Measurements from ENCODE around the gene DIS3L2. TPM values are rescaled to one million over a fixed set of nuclear protein-coding genes. Genes with fewer than 3 reads are reported as not detected.
"Not testable (repeated sequence)": the region's sequence is repeated elsewhere in the genome, so short reads cannot be mapped to it uniquely, and the experiment has no call there.

The DIS3L2 gene
- total RNA-seq, 4 donors from 2014 or later, result 10.3 to 63.9 (median 29.7) TPM

GRCh38 chr2:232382331-232383225 lies 421.1 kb downstream of the DIS3L2 start:
- Histone ChIP-seq H3K9me3 (no peaks in the 10 kb centered on the region), H3K27ac (no peak overlapping the region), H3K36me3 (no peaks in the 10 kb centered on the region), H3K4me3 (no peak overlapping the region), H3K27me3 (peaks cover 0 to 22% of the 10 kb centered on the region in 2 donors), H3K4me1 (peaks cover 0 to under 1% of the 10 kb centered on the region in 2 donors)
- DNase-seq, result no peak
- TF ChIP-seq POLR2A (IDR thresholded peaks at IDR 0.05) (no peak), CTCF (IDR thresholded peaks at IDR 0.05) (no peak)
- intact Hi-C loops (cut with DNase I; ENCODE audit: low total_unique reads), result no loop called here

GRCh38 chr2:232384466-232384865 lies 423.0 kb downstream of the DIS3L2 start:
- H3K4me3 ChIP-seq, result no peak overlapping the region
- H3K36me3 ChIP-seq, result no peaks in the 10 kb centered on the region
- intact Hi-C loops (cut with DNase I; ENCODE audit: low total_unique reads), result no loop called here
- peaks cover 0 to 5% of the 10 kb centered on the region in 2 donors for H3K4me1 ChIP-seq
- no peaks in the 10 kb centered on the region for H3K9me3 ChIP-seq
- H3K27me3 ChIP-seq, result peaks cover 0 to 26% of the 10 kb centered on the region in 2 donors
- H3K27ac ChIP-seq, result no peak overlapping the region
- DNase-seq, result no peak
- TF ChIP-seq POLR2A (IDR thresholded peaks at IDR 0.05), result no peak
- no peak for TF ChIP-seq CTCF (IDR thresholded peaks at IDR 0.05)

- DNase-seq; H3K9me3 ChIP-seq; H3K4me1 ChIP-seq; H3K4me3 ChIP-seq; H3K36me3 ChIP-seq; H3K27ac ChIP-seq; intact Hi-C loops (cut with DNase I; ENCODE audit: low total_unique reads): not testable (repeated sequence)
- H3K27me3 ChIP-seq, result peaks cover 0 to 26% of the 10 kb centered on the region in 2 donors
Measured at GRCh38 chr2:232385058-232385457, 423.5 kb downstream of the DIS3L2 start.

- H3K27ac ChIP-seq, result no peak overlapping the region
- H3K4me1 ChIP-seq, result peaks cover 0 to 5% of the 10 kb centered on the region in 2 donors
- H3K4me3 ChIP-seq, result no peak overlapping the region
- no peaks in the 10 kb centered on the region for H3K36me3 ChIP-seq
- H3K9me3 ChIP-seq, result no peaks in the 10 kb centered on the region
- H3K27me3 ChIP-seq, result peaks cover 0 to 26% of the 10 kb centered on the region in 2 donors
- intact Hi-C loops (cut with DNase I; ENCODE audit: low total_unique reads), result no loop called here
- DNase-seq, result no peak
- no peak for TF ChIP-seq CTCF (IDR thresholded peaks at IDR 0.05)
- no peak for TF ChIP-seq POLR2A (IDR thresholded peaks at IDR 0.05)
Measured at GRCh38 chr2:232385660-232386489, 424.4 kb downstream of the DIS3L2 start.

GRCh38 chr2:232386490-232386739 lies 424.9 kb downstream of the DIS3L2 start:
- Histone ChIP-seq H3K27ac (no peak overlapping the region), H3K27me3 (peaks cover 0 to 26% of the 10 kb centered on the region in 2 donors), H3K4me3 (no peak overlapping the region), H3K36me3 (no peaks in the 10 kb centered on the region), H3K9me3 (no peaks in the 10 kb centered on the region), H3K4me1 (peaks cover 0 to 5% of the 10 kb centered on the region in 2 donors)
- intact Hi-C loops (cut with DNase I; ENCODE audit: low total_unique reads), result no loop called here
- TF ChIP-seq CTCF (IDR thresholded peaks at IDR 0.05) (no peak), POLR2A (IDR thresholded peaks at IDR 0.05) (no peak)
- no peak for DNase-seq

MicroRNA genes within 50 kb of the gene (microRNA counts, 767-probe panel; counts per million panel counts)
- 0 counts per million in 2 donors for microRNA hsa-miR-562

Small RNA genes lying within 50 kb of the gene (microRNA-seq; reads per million reads assigned to microRNA genes)
- gene MIR562 (ENCODE audit: borderline microRNAs expressed, borderline replicate concordance), result not detected

Small RNA genes lying within 50 kb of the gene (small RNA-seq; reads per million reads assigned to genes)
- not detected for gene AC068134.3
- gene AC068134.4, result not detected
- gene MIR562, result not detected

Other genes with a start within 250 kb of the DIS3L2 start
- gene PDE6D, start 180.4 kb upstream of the DIS3L2 start, total RNA-seq, result 100 to 1,000 TPM in 1 of 4 donors, 10 to 100 TPM in 3; 23.5 to 140 (median 43.6) TPM
- gene COPS7B, start 175.3 kb upstream of the DIS3L2 start, total RNA-seq, result 10 to 100 TPM; 19.1 to 31.8 (median 24.4) TPM
- gene NPPC, start 35.3 kb upstream of the DIS3L2 start, total RNA-seq, result 1 to 10 TPM in 1 of 4 donors, not detected in 3; 4.3 TPM

Measured in uterus (tissue), 4 donors.